Natural killer cell (primary cell): Measurements from ENCODE around the gene GAREM1. TPM values are rescaled to one million over a fixed set of nuclear protein-coding genes. Genes with fewer than 3 reads are reported as not detected.

ENCODE experiments used
- ATAC-seq, 3 donors: fragments of 150-1000 bp in 2 of 3; fragments of 200-7000 bp in 1 of 3; cut with Tn5 transposase; 1 replicate in 1 of 3; 2 replicates in 2 of 3; pipeline ENCODE4 v1.10.0; 2021; ENCODE audit warnings: mild to moderate bottlenecking in 2 of 3, moderate library complexity in 2 of 3
- DNase-seq, 2 donors: peaks; one replicate each; pipeline versions ENCODE4 v3.0.0 to v3.0.0-alpha.2; 2013 to 2021; ENCODE audit warnings: mixed read lengths in 1 of 2
- H3K27ac ChIP-seq: one replicate; pipeline ENCODE4 v1.5.1; 2013; ENCODE audit warnings: mild to moderate bottlenecking, low read length
- H3K27me3 ChIP-seq: one replicate; pipeline ENCODE4 v1.6.1; 2013; ENCODE audit warnings: low read length; ENCODE audit not compliant: control insufficient read depth, insufficient read depth
- H3K36me3 ChIP-seq: one replicate; pipeline ENCODE4 v1.6.1; 2013; ENCODE audit warnings: low read length; ENCODE audit not compliant: control insufficient read depth, insufficient read depth
- H3K4me1 ChIP-seq: one replicate; pipeline ENCODE4 v1.6.1; 2013; ENCODE audit warnings: low read length; ENCODE audit not compliant: control insufficient read depth, insufficient read depth
- H3K4me3 ChIP-seq: one replicate; pipeline ENCODE4 v1.5.1; 2013; ENCODE audit warnings: low read length
- H3K9me3 ChIP-seq: one replicate; pipeline ENCODE4 v1.6.1; 2013; ENCODE audit warnings: low read length; ENCODE audit not compliant: control insufficient read depth, insufficient read depth
- H3K27ac Mint-ChIP-seq, 2 donors: one replicate each; pipeline ENCODE4 v1.8.0; 2022; ENCODE audit warnings: mild to moderate bottlenecking in 2 of 2, mixed read lengths in 2 of 2, moderate library complexity in 1 of 2
- H3K27me3 Mint-ChIP-seq, 2 donors: one replicate each; pipeline ENCODE4 v1.8.0; 2022; ENCODE audit warnings: low read depth in 2 of 2, mixed read lengths in 2 of 2
- H3K36me3 Mint-ChIP-seq: one replicate; pipeline ENCODE4 v1.8.0; 2022; ENCODE audit warnings: mixed read lengths
- H3K4me1 Mint-ChIP-seq, 2 donors: one replicate each; pipeline ENCODE4 v1.8.0; 2022; ENCODE audit warnings: mixed read lengths in 2 of 2
- H3K4me3 Mint-ChIP-seq: one replicate; pipeline ENCODE4 v1.8.0; 2022; ENCODE audit warnings: mild to moderate bottlenecking, moderate library complexity, mixed read lengths
- H3K9me3 Mint-ChIP-seq, 2 donors: one replicate each; pipeline ENCODE4 v1.8.0; 2022; ENCODE audit warnings: mixed read lengths in 2 of 2
- CTCF ChIP-seq: fragments of 200-600 bp; IDR thresholded peaks from one replicate; pipeline ENCODE4 v1.8.0; 2022; ENCODE audit warnings: antibody characterized with exemption
- WGBS: methylation state at CpG from one replicate; pipeline ENCODE4 v1.1.7; 2013; ENCODE audit warnings: missing lambda C conversion rate; ENCODE audit not compliant: insufficient coverage; 5-methylcytosine and 5-hydroxymethylcytosine counted together
- intact Hi-C: fragments of 100-400 bp; cut with micrococcal nuclease; formaldehyde crosslinking; loops from one replicate; pipeline ENCODE4 v1.14.2; 2022
- total RNA-seq, 4 donors: library from RNA; stranded (reverse); fragments of 120-200 nt in 1 of 4; gene quantifications; one replicate each; pipeline versions ENCODE4 v1.2.3 to v1.2.4, GENCODE V29; 2013 to 2022

The GAREM1 gene
- total RNA-seq, 3 donors from 2014 or later (not counting 1 experiment from before 2014, with no cell fraction given): 0.09 TPM; not detected in 2

DNA sequence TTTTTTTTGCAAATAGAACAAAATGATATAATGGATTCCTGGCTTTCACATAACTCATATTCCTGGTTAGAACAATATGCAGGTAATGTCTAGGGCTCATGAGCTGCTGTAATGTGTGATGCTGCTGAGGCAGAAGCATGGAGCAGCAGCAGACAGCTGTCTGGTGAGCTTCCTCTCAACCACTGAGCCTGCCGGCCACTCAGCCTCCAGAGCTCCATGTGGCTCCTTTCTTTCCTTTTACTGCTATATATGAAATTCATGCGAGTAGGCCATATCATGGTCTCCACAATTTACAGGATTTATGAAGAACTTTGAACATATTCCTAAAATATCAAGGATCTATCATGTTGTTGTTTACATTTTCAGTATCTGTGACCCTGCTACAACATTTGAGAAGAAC is 159.9 kb downstream of the GAREM1 start:
- no peak for TF ChIP-seq CTCF
- Mint-ChIP-seq H3K4me3 (no peak overlapping the region), H3K27ac (no peak overlapping the region), H3K4me1 (no peaks in the 10 kb centered on the region), H3K36me3 (no peaks in the 10 kb centered on the region), H3K9me3 (no peaks in the 10 kb centered on the region), H3K27me3 (no peaks in the 10 kb centered on the region)
- Histone ChIP-seq H3K9me3 (no peaks in the 10 kb centered on the region), H3K4me3 (no peak overlapping the region), H3K36me3 (no peaks in the 10 kb centered on the region), H3K4me1 (no peaks in the 10 kb centered on the region), H3K27me3 (no peaks in the 10 kb centered on the region), H3K27ac (no peak overlapping the region)
- DNase-seq (no peak), ATAC-seq (no peak)
- intact Hi-C loops: no loop called here
- WGBS: 88% methylated on average over 2 of the region's 2 CpGs

- Histone ChIP-seq H3K9me3 (no peaks in the 10 kb centered on the region), H3K4me1 (no peaks in the 10 kb centered on the region), H3K27ac (no peak overlapping the region), H3K36me3 (no peaks in the 10 kb centered on the region), H3K4me3 (no peak overlapping the region), H3K27me3 (no peaks in the 10 kb centered on the region)
- DNase-seq (no peak), ATAC-seq (no peak)
- intact Hi-C loops: no loop called here
- WGBS: 76% methylated on average over 5 of the region's 5 CpGs
- Mint-ChIP-seq H3K9me3 (no peaks in the 10 kb centered on the region), H3K4me1 (no peaks in the 10 kb centered on the region), H3K27me3 (no peaks in the 10 kb centered on the region), H3K27ac (no peak overlapping the region), H3K36me3 (no peaks in the 10 kb centered on the region), H3K4me3 (no peak overlapping the region)
- TF ChIP-seq CTCF: no peak
These were observed 160.6 kb downstream of the GAREM1 start for GRCh38 chr18:32310101-32310500.

GRCh38 chr18:32308493-32309120 is 162.1 kb downstream of the GAREM1 start:
- Mint-ChIP-seq H3K4me3 (no peak overlapping the region), H3K27ac (no peak overlapping the region), H3K4me1 (no peaks in the 10 kb centered on the region), H3K27me3 (peaks cover 0 to 4% of the 10 kb centered on the region in 2 donors), H3K9me3 (no peaks in the 10 kb centered on the region), H3K36me3 (no peaks in the 10 kb centered on the region)
- WGBS: 83% methylated on average over 2 of the region's 3 CpGs
- Histone ChIP-seq H3K9me3 (no peaks in the 10 kb centered on the region), H3K27ac (no peak overlapping the region), H3K4me3 (no peak overlapping the region), H3K36me3 (no peaks in the 10 kb centered on the region), H3K4me1 (no peaks in the 10 kb centered on the region), H3K27me3 (no peaks in the 10 kb centered on the region)
- TF ChIP-seq CTCF: no peak
- ATAC-seq (no peak), DNase-seq (no peak)
- intact Hi-C loops: no loop called here

GRCh38 chr18:32303400-32303799 is 167.3 kb downstream of the GAREM1 start:
- Histone ChIP-seq H3K36me3 (no peaks in the 10 kb centered on the region), H3K27ac (no peak overlapping the region), H3K4me1 (no peaks in the 10 kb centered on the region), H3K9me3 (no peaks in the 10 kb centered on the region), H3K4me3 (no peak overlapping the region), H3K27me3 (no peaks in the 10 kb centered on the region)
- Mint-ChIP-seq H3K4me1 (no peaks in the 10 kb centered on the region), H3K27me3 (peaks cover 3 to 4% of the 10 kb centered on the region in 2 donors), H3K9me3 (no peaks in the 10 kb centered on the region), H3K27ac (no peak overlapping the region), H3K4me3 (no peak overlapping the region), H3K36me3 (no peaks in the 10 kb centered on the region)
- WGBS: 79% methylated on average over 4 of the region's 4 CpGs
- ATAC-seq: no peak
- TF ChIP-seq CTCF: no peak
- intact Hi-C loops: no loop called here
- no peak for DNase-seq
